GM18511 (cell line): ENCODE results near the gene PARD3B.

ENCODE experiments used
- ATAC-seq: cut with Tn5 transposase; IDR thresholded peaks from one replicate; pipeline ENCODE4 v1.9.1; 2021; ENCODE audit warnings: mild to moderate bottlenecking, moderate library complexity; ENCODE audit not compliant: unreplicated experiment

The PARD3B gene

GRCh38 chr2:205566606-205567168, 1021.4 kb downstream of the PARD3B start:
- ATAC-seq = no peak

- ATAC-seq = no peak
These were observed 1023.3 kb downstream of the PARD3B start for GRCh38 chr2:205568620-205569019.

- ATAC-seq = no peak
These were observed 1025.4 kb downstream of the PARD3B start for GRCh38 chr2:205570648-205571047.

- ATAC-seq = no peak
These were observed 1026.2 kb downstream of the PARD3B start for GRCh38 chr2:205571360-205571959.

GRCh38 chr2:205574001-205574400, 1028.7 kb downstream of the PARD3B start:
- no peak for ATAC-seq

- ATAC-seq = no peak
These were observed 1034.1 kb downstream of the PARD3B start for GRCh38 chr2:205579335-205579734.

GRCh38 chr2:205580212-205580987, 1035.1 kb downstream of the PARD3B start:
- no peak for ATAC-seq

GRCh38 chr2:205582366-205582765, 1037.1 kb downstream of the PARD3B start:
- ATAC-seq = no peak

GRCh38 chr2:205585449-205586383, 1040.4 kb downstream of the PARD3B start:
- ATAC-seq = no peak

- no peak for ATAC-seq
These were observed 1041.4 kb downstream of the PARD3B start for GRCh38 chr2:205586626-205587025.

- ATAC-seq = no peak
These were observed 1044.2 kb downstream of the PARD3B start for GRCh38 chr2:205589479-205589878.

GRCh38 chr2:205590759-205591158, 1045.5 kb downstream of the PARD3B start:
- ATAC-seq = no peak

GRCh38 chr2:205593891-205594290, 1048.6 kb downstream of the PARD3B start:
- no peak for ATAC-seq

GRCh38 chr2:205596581-205596980, 1051.3 kb downstream of the PARD3B start:
- no peak for ATAC-seq

GRCh38 chr2:205605638-205606304, 1060.5 kb downstream of the PARD3B start:
- no peak for ATAC-seq

- ATAC-seq = no peak
These were observed 1061.9 kb downstream of the PARD3B start for GRCh38 chr2:205607146-205607545.

- ATAC-seq = no peak
These were observed 1063.8 kb downstream of the PARD3B start for GRCh38 chr2:205609113-205609512.

- ATAC-seq = no peak
These were observed 1065.2 kb downstream of the PARD3B start for GRCh38 chr2:205610437-205610836.

GRCh38 chr2:205612636-205613035, 1067.4 kb downstream of the PARD3B start:
- ATAC-seq = no peak

- ATAC-seq = no peak
These were observed 1068.8 kb downstream of the PARD3B start for GRCh38 chr2:205613970-205614559.
